PC-9 (cell line): ENCODE data around the gene ATP2C2.

Experiments
- EZH2 ChIP-seq: fragments of 200-600 bp; sonication (generic); IDR thresholded peaks from 2 replicates; pipeline ENCODE4 v1.8.0; 2017; ENCODE audit warnings: antibody characterized with exemption, low read depth
- TF ChIP-seq, protein P1 (sequence below): fragments of 200-600 bp; sonication (generic); conservative IDR thresholded peaks from 2 replicates; pipeline ENCODE4 v1.6.1; 2017; ENCODE audit warnings: mixed run types, antibody characterized with exemption, mild to moderate bottlenecking, moderate library complexity

DNA sequence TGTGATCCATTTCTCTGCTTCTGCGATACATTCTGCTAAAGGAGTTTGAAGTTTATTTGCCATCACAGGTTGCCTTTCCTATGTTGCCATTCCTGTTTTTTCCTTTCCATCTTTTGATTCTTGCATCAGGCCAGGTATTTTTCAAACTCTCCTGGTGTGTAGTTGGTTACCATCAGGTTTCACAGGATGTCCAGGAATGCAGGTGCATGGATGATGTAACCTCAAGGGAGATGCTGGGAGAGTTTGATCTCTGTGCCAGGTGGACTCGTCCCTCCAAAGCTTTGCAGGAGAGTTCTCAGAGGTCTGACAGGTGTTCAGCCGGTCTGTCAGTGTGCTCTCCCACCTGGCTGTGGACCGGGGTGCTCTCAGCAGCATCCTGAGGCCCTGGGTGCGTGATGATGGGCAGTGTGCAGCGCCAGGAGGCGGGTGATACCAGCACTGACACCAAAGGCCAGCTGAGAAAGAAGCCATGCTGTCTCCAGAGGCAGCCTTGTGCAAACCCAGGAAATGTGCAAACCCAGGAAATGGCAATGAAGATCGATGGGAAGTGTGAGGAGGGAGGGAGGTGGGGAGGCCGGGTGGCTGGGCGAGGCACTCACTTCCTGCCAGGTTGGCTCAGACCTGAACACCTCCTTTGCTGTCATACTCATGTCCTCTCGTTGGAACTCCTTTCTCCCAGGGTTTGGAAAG lies 1.7 kb downstream of the ATP2C2 start:
- TF ChIP-seq, protein P1, sequence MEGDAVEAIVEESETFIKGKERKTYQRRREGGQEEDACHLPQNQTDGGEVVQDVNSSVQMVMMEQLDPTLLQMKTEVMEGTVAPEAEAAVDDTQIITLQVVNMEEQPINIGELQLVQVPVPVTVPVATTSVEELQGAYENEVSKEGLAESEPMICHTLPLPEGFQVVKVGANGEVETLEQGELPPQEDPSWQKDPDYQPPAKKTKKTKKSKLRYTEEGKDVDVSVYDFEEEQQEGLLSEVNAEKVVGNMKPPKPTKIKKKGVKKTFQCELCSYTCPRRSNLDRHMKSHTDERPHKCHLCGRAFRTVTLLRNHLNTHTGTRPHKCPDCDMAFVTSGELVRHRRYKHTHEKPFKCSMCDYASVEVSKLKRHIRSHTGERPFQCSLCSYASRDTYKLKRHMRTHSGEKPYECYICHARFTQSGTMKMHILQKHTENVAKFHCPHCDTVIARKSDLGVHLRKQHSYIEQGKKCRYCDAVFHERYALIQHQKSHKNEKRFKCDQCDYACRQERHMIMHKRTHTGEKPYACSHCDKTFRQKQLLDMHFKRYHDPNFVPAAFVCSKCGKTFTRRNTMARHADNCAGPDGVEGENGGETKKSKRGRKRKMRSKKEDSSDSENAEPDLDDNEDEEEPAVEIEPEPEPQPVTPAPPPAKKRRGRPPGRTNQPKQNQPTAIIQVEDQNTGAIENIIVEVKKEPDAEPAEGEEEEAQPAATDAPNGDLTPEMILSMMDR: no peak
- TF ChIP-seq EZH2: no peak
